ENCODE data around the gene MTA3.

The MTA3 gene

GRCh38 chr2:42756966-42757513, 188.6 kb downstream of the MTA3 start:
- H3K4me2 ChIP-seq (ENCODE audit: low read length): no peak overlapping the region
- no peak overlapping the region for H2AFZ ChIP-seq (ENCODE audit: low read depth, low read length)

GRCh38 chr2:42757981-42758740, 189.7 kb downstream of the MTA3 start:
- no peak overlapping the region for H3K9ac ChIP-seq (ENCODE audit: low read length)
- no peaks in the 10 kb centered on the region for H4K20me1 ChIP-seq (ENCODE audit: insufficient read depth, low read length)
- H3K27me3 ChIP-seq (ENCODE audit: low read depth, low read length): no peaks in the 10 kb centered on the region
- peaks cover 9% of the 10 kb centered on the region for H3K36me3 ChIP-seq (replicated peaks; ENCODE audit: low read depth, low read length)
- no peak overlapping the region for H3K27ac ChIP-seq (ENCODE audit: low read length)
- H3K4me3 ChIP-seq (ENCODE audit: low read length): no peak overlapping the region
- TF ChIP-seq EZH2phosphoT487 (IDR thresholded peaks at IDR 0.05; ENCODE audit: low read depth) (no peak), CTCF (IDR thresholded peaks at IDR 0.05; ENCODE audit: low read depth, low read length) (no peak)
- H3K4me1 ChIP-seq (ENCODE audit: low read length): peaks cover 37% of the 10 kb centered on the region
- no peaks in the 10 kb centered on the region for H3K9me3 ChIP-seq (ENCODE audit: insufficient read depth, low read length)
- no peak overlapping the region for H2AFZ ChIP-seq (ENCODE audit: low read depth, low read length)
- H3K79me2 ChIP-seq (ENCODE audit: low read length): no peaks in the 10 kb centered on the region
- no peak overlapping the region for H3K4me2 ChIP-seq (ENCODE audit: low read length)

More at GRCh38 chr2:42756966-42757513, 188.6 kb downstream of the MTA3 start:
- Histone ChIP-seq H3K79me2 (ENCODE audit: low read length) (no peaks in the 10 kb centered on the region), H3K36me3 (replicated peaks; ENCODE audit: low read depth, low read length) (peaks cover 9% of the 10 kb centered on the region), H3K4me3 (ENCODE audit: low read length) (no peak overlapping the region), H3K9ac (ENCODE audit: low read length) (no peak overlapping the region), H4K20me1 (ENCODE audit: insufficient read depth, low read length) (no peaks in the 10 kb centered on the region), H3K9me3 (ENCODE audit: insufficient read depth, low read length) (no peaks in the 10 kb centered on the region), H3K27me3 (ENCODE audit: low read depth, low read length) (no peaks in the 10 kb centered on the region), H3K27ac (ENCODE audit: low read length) (no peak overlapping the region), H3K4me1 (ENCODE audit: low read length) (peaks cover 48% of the 10 kb centered on the region)
- TF ChIP-seq CTCF (IDR thresholded peaks at IDR 0.05; ENCODE audit: low read depth, low read length) (no peak), EZH2phosphoT487 (IDR thresholded peaks at IDR 0.05; ENCODE audit: low read depth) (no peak)

- H3K4me3 ChIP-seq (ENCODE audit: low read length): no peak overlapping the region
- H4K20me1 ChIP-seq (ENCODE audit: insufficient read depth, low read length): no peaks in the 10 kb centered on the region
- no peak overlapping the region for H3K4me2 ChIP-seq (ENCODE audit: low read length)
- no peak overlapping the region for H2AFZ ChIP-seq (ENCODE audit: low read depth, low read length)
- peaks cover 31% of the 10 kb centered on the region for H3K4me1 ChIP-seq (ENCODE audit: low read length)
- H3K9me3 ChIP-seq (ENCODE audit: insufficient read depth, low read length): no peaks in the 10 kb centered on the region
- H3K27ac ChIP-seq (ENCODE audit: low read length): no peak overlapping the region
- peaks cover 4% of the 10 kb centered on the region for H3K36me3 ChIP-seq (replicated peaks; ENCODE audit: low read depth, low read length)
- no peak overlapping the region for H3K9ac ChIP-seq (ENCODE audit: low read length)
- H3K27me3 ChIP-seq (ENCODE audit: low read depth, low read length): no peaks in the 10 kb centered on the region
- TF ChIP-seq EZH2phosphoT487 (IDR thresholded peaks at IDR 0.05; ENCODE audit: low read depth) (no peak), CTCF (IDR thresholded peaks at IDR 0.05; ENCODE audit: low read depth, low read length) (no peak)
- no peaks in the 10 kb centered on the region for H3K79me2 ChIP-seq (ENCODE audit: low read length)
Observed at GRCh38 chr2:42758751-42759150, 190.3 kb downstream of the MTA3 start.

- Histone ChIP-seq H3K36me3 (replicated peaks; ENCODE audit: low read depth, low read length) (peaks cover 4% of the 10 kb centered on the region), H3K79me2 (ENCODE audit: low read length) (no peaks in the 10 kb centered on the region), H3K4me3 (ENCODE audit: low read length) (no peak overlapping the region), H3K9me3 (ENCODE audit: insufficient read depth, low read length) (no peaks in the 10 kb centered on the region), H3K9ac (ENCODE audit: low read length) (no peak overlapping the region), H3K27ac (ENCODE audit: low read length) (no peak overlapping the region), H2AFZ (ENCODE audit: low read depth, low read length) (no peak overlapping the region), H3K4me2 (ENCODE audit: low read length) (no peak overlapping the region), H3K4me1 (ENCODE audit: low read length) (peaks cover 7% of the 10 kb centered on the region), H3K27me3 (ENCODE audit: low read depth, low read length) (no peaks in the 10 kb centered on the region), H4K20me1 (ENCODE audit: insufficient read depth, low read length) (no peaks in the 10 kb centered on the region)
- TF ChIP-seq EZH2phosphoT487 (IDR thresholded peaks at IDR 0.05; ENCODE audit: low read depth) (no peak), CTCF (IDR thresholded peaks at IDR 0.05; ENCODE audit: low read depth, low read length) (no peak)
Observed at GRCh38 chr2:42761554-42761953, 193.1 kb downstream of the MTA3 start.
